H1 (cell line): ENCODE measurements around the gene GREB1. TPM values are rescaled to one million over a fixed set of nuclear protein-coding genes. Genes with fewer than 3 reads are reported as not detected.

Source experiments
- CTCF ChIA-PET: fragments of 300-600 bp; sonication (Branson Sonifier 250); formaldehyde crosslinking; loops from one replicate; lab custom pipeline; 2021; ENCODE audit not compliant: partially characterized antibody; lab: Charles Lee
- POLR2A ChIA-PET: fragments of 300-600 bp; sonication (Branson Sonifier 250); formaldehyde crosslinking; loops from one replicate; lab custom pipeline; 2021; ENCODE audit warnings: inconsistent platforms; ENCODE audit not compliant: partially characterized antibody; lab: Charles Lee
- DNase-seq, 2 experiments: peaks; one replicate each; pipeline versions ENCODE4 v3.0.0 to v3.0.0-alpha.2; 2010 to 2022; ENCODE audit warnings: low spot score in 2 of 2, low read depth in 1 of 2, mixed read lengths in 1 of 2
- FAIRE-seq: peaks from 2 replicates; lab custom pipeline; 2011; peaks lifted over from hg19 to GRCh38; lab: Jason Lieb, UNC
- H2AFZ ChIP-seq: 2 replicates; pipeline ENCODE4 v1.8.1; 2012; ENCODE audit warnings: low read length, inconsistent platforms
- H2AK5ac ChIP-seq: 2 replicates; pipeline ENCODE4 v1.6.1; 2013; ENCODE audit warnings: low read depth, low read length
- H2BK120ac ChIP-seq: replicated peaks from 2 replicates; pipeline ENCODE3; 2013; ENCODE audit warnings: low read depth, low read length, inconsistent platforms
- H2BK12ac ChIP-seq: 2 replicates; pipeline ENCODE4 v1.6.1; 2013; ENCODE audit warnings: low read depth, low read length
- H2BK15ac ChIP-seq: 2 replicates; pipeline ENCODE4 v1.6.1; 2013; ENCODE audit warnings: low read length
- H2BK20ac ChIP-seq: 2 replicates; pipeline ENCODE4 v1.6.1; 2013; ENCODE audit warnings: low read length
- H2BK5ac ChIP-seq: 2 replicates; pipeline ENCODE4 v1.6.1; 2013; ENCODE audit warnings: low read depth, low read length
- H3K14ac ChIP-seq: 2 replicates; pipeline ENCODE4 v1.6.1; 2013; ENCODE audit warnings: inconsistent platforms; ENCODE audit not compliant: insufficient read length
- H3K18ac ChIP-seq: 2 replicates; pipeline ENCODE4 v1.6.1; 2013; ENCODE audit warnings: low read length; ENCODE audit errors: extremely low read depth
- H3K23ac ChIP-seq: 2 replicates; pipeline ENCODE4 v1.6.1; 2013; ENCODE audit warnings: inconsistent platforms; ENCODE audit not compliant: insufficient read length
- H3K23me2 ChIP-seq: 2 replicates; pipeline ENCODE4 v1.6.1; 2013; ENCODE audit warnings: low read depth, low read length
- H3K27ac ChIP-seq: 2 replicates; pipeline ENCODE4 v1.6.1; 2011; ENCODE audit warnings: low read depth, low read length, inconsistent platforms
- H3K27me3 ChIP-seq, 4 experiments: replicated peaks in 1 of 4; 1 replicate in 1 of 4; 2 replicates in 3 of 4; pipeline versions ENCODE4 v1.6.1 to v1.8.1; 2011 to 2013; ENCODE audit warnings: low read length in 3 of 4, mild to moderate bottlenecking in 3 of 4, inconsistent platforms in 2 of 4, mixed read lengths in 2 of 4, moderate library complexity in 1 of 4; ENCODE audit not compliant: control insufficient read depth in 3 of 4, insufficient read depth in 3 of 4; ENCODE audit errors: extremely low read depth in 1 of 4
- H3K36me3 ChIP-seq, 4 experiments: 2 replicates each; pipeline versions ENCODE4 v1.6.1 to v1.8.1; 2011 to 2013; ENCODE audit warnings: mild to moderate bottlenecking in 4 of 4, low read length in 3 of 4, moderate library complexity in 2 of 4, control low read depth in 1 of 4, inconsistent platforms in 1 of 4; ENCODE audit not compliant: insufficient read depth in 4 of 4, control insufficient read depth in 2 of 4
- H3K4ac ChIP-seq: replicated peaks from 2 replicates; pipeline ENCODE3; 2013; ENCODE audit warnings: low read length, low read depth, mixed read lengths, inconsistent platforms; ENCODE audit not compliant: insufficient read length
- H3K4me1 ChIP-seq, 4 experiments: replicated peaks in 1 of 4; 1 replicate in 1 of 4; 2 replicates in 3 of 4; pipeline versions ENCODE4 v1.6.1 to v1.8.1; 2011 to 2013; ENCODE audit warnings: low read length in 3 of 4, inconsistent platforms in 2 of 4, mixed read lengths in 1 of 4; ENCODE audit not compliant: insufficient read depth in 4 of 4, control insufficient read depth in 3 of 4
- H3K4me2 ChIP-seq, 2 experiments: 2 replicates each; pipeline versions ENCODE4 v1.6.1 to v1.8.1; 2011 to 2013; ENCODE audit warnings: low read depth in 2 of 2, low read length in 2 of 2, control low read depth in 1 of 2, inconsistent platforms in 1 of 2, mild to moderate bottlenecking in 1 of 2; ENCODE audit not compliant: insufficient read depth in 1 of 2
- H3K4me3 ChIP-seq, 4 experiments: fragments of 200-600, 300-600 bp in 1 of 4; sonication (generic), shearing (Covaris generic), sonication (Bioruptor Twin) in 1 of 4; 2 replicates each; pipeline versions ENCODE4 v1.5.1 to v1.8.1; 2011 to 2016; ENCODE audit warnings: low read length in 4 of 4, low read depth in 3 of 4, control low read depth in 2 of 4, inconsistent platforms in 2 of 4, mild to moderate bottlenecking in 2 of 4, mixed read lengths in 1 of 4, moderate library complexity in 1 of 4; ENCODE audit not compliant: insufficient read depth in 2 of 4; ENCODE audit errors: extremely low read depth in 1 of 4
- H3K56ac ChIP-seq: replicated peaks from 2 replicates; pipeline ENCODE3; 2013; ENCODE audit warnings: low read depth, mild to moderate bottlenecking, mixed read lengths, low read length, inconsistent platforms; ENCODE audit not compliant: insufficient read length
- H3K79me1 ChIP-seq: 2 replicates; pipeline ENCODE4 v1.6.1; 2013; ENCODE audit warnings: low read depth, low read length, control low read depth
- H3K79me2 ChIP-seq, 2 experiments: 2 replicates each; pipeline versions ENCODE4 v1.6.1 to v1.8.1; 2012 to 2013; ENCODE audit warnings: low read length in 2 of 2, mild to moderate bottlenecking in 2 of 2, inconsistent platforms in 1 of 2; ENCODE audit not compliant: insufficient read depth in 2 of 2, control insufficient read depth in 1 of 2
- H3K9ac ChIP-seq, 4 experiments: replicated peaks in 1 of 4; 1 replicate in 1 of 4; 2 replicates in 3 of 4; pipeline versions ENCODE4 v1.6.1 to v1.8.1; 2011 to 2013; ENCODE audit warnings: low read depth in 3 of 4, low read length in 3 of 4, control low read depth in 2 of 4, mild to moderate bottlenecking in 2 of 4, moderate library complexity in 2 of 4, inconsistent platforms in 1 of 4; ENCODE audit errors: extremely low read depth in 1 of 4
- H3K9me3 ChIP-seq, 2 experiments: 2 replicates each; pipeline versions ENCODE4 v1.6.1 to v1.8.1; 2012 to 2013; ENCODE audit warnings: mild to moderate bottlenecking in 2 of 2, moderate library complexity in 2 of 2, control low read depth in 1 of 2, inconsistent platforms in 1 of 2, low read depth in 1 of 2, low read length in 1 of 2, mixed read lengths in 1 of 2; ENCODE audit not compliant: insufficient read depth in 2 of 2
- H4K20me1 ChIP-seq, 2 experiments: replicated peaks in 1 of 2; 2 replicates each; pipeline versions ENCODE3 to v1.8.1; 2011 to 2013; ENCODE audit warnings: inconsistent platforms in 2 of 2, low read length in 2 of 2, mild to moderate bottlenecking in 1 of 2; ENCODE audit not compliant: insufficient read depth in 2 of 2, control insufficient read depth in 1 of 2
- H4K5ac ChIP-seq: 2 replicates; pipeline ENCODE4 v1.6.1; 2013; ENCODE audit warnings: low read length, low read depth, mixed read lengths, inconsistent platforms; ENCODE audit not compliant: insufficient read length
- H4K8ac ChIP-seq: 2 replicates; pipeline ENCODE4 v1.8.0; 2013; ENCODE audit warnings: mild to moderate bottlenecking, moderate library complexity, low read length, inconsistent platforms; ENCODE audit not compliant: insufficient read depth; ENCODE audit errors: extremely low read depth
- H4K91ac ChIP-seq: replicated peaks from 2 replicates; pipeline ENCODE3; 2013; ENCODE audit warnings: low read length, mixed read lengths, inconsistent platforms; ENCODE audit not compliant: insufficient read length
- BRCA1 ChIP-seq: IDR thresholded peaks from 2 replicates; pipeline ENCODE4 v1.6.1; 2012; ENCODE audit warnings: low read depth, low read length, improper control_type of control experiment
- TBP ChIP-seq: IDR thresholded peaks from 2 replicates; pipeline ENCODE4 v1.6.1; 2011; ENCODE audit warnings: low read depth, low read length, improper control_type of control experiment
- WGBS, 2 experiments: shearing (Covaris generic) in 1 of 2; methylation state at CpG; one replicate each; pipeline versions ENCODE4 v1.1.6 to v1.1.7; 2013 to 2015; ENCODE audit warnings: low lambda C conversion rate in 2 of 2, mixed read lengths in 2 of 2, inconsistent platforms in 1 of 2, low coverage in 1 of 2, missing lambda C conversion rate in 1 of 2; ENCODE audit not compliant: insufficient replicate concordance in 2 of 2, insufficient coverage in 1 of 2, insufficient read length in 1 of 2; ENCODE audit errors: extremely low coverage in 1 of 2, missing lambda C conversion rate in 1 of 2; 5-methylcytosine and 5-hydroxymethylcytosine counted together
- polyA plus RNA-seq, 7 experiments: library from polyadenylated mRNA; depleted of rRNA in 3 of 7; stranded (reverse) in 5 of 7; unstranded in 2 of 7; fragments of >200 nt in 5 of 7; fragments of 200-250 nt in 2 of 7; gene quantifications; 1 replicate in 5 of 7; 2 replicates in 1 of 7; 4 replicates in 1 of 7; pipeline versions ENCODE4 v1.2.1 to v1.2.3, GENCODE V29; 2011 to 2013; ENCODE audit warnings: missing spikeins in 2 of 7, mixed read lengths in 2 of 7
- total RNA-seq: library from RNA; stranded (reverse); fragmentation: NEBNext Ultra II Directional; extraction: Animal tissue kit (Norgen Biotek cat#: 25700); gene quantifications from 2 replicates; pipeline ENCODE4 v1.2.1, GENCODE V29; 2021

Gene GREB1
- total and polyA plus RNA-seq, 2 of the 8 experiments (the other 6 are each of a cell fraction or from before 2014, with no cell fraction given) = 7.9 to 43.4 TPM

DNA sequence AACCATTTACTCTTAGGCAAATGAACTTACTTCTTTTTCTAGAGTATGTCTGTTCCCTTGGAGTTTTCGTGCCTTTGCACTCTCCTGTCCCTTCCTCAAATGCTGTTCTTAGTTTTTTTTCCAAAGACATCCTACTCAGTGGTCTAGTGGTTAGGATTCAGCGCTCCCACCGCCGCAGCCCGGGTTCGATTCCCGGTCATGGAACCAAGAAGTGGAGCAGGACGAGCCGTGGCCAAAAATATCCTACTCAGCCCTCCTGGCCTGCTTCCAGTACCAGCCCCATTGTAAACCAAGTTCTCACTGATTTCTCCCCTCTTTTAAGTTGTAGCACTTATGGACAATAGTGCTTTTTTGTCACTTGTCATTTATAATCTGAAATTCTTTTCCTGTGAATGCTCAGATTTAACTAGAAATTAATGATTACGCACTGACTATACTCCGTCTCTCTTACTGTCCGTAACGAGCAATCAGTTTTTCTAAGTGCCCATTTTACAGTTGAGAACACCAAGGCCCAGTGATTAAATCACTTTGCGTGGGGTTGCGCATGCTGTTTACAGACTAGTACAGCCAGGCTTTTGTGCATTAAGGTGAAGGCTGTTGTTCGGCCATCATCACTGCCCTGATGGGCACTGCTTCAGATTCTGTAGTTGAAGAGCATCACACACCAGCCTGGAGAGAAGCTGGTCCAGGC, 17.9 kb downstream of the GREB1 start:
- FAIRE-seq (no peak), DNase-seq (no peak)
- H3K79me2 ChIP-seq = peaks cover 4 to 9% of the 10 kb centered on the region in 2 experiments; a peak in 2 of 4 replicates
- H4K5ac ChIP-seq = no peak overlapping the region
- no peak overlapping the region for H3K27ac ChIP-seq
- CTCF ChIA-PET = interaction anchor here (1.1 to 22.6 kb wide), 6 partner anchors 18 to 131 kb away, joined by 3 to 377 read pairs (median 15); partner anchors contain the start of gene GREB1
- H4K20me1 ChIP-seq = peaks cover 0 to 2% of the 10 kb centered on the region in 2 experiments
- H3K36me3 ChIP-seq = no peaks in the 10 kb centered on the region
- H3K23me2 ChIP-seq = no peaks in the 10 kb centered on the region
- no peaks in the 10 kb centered on the region for H3K27me3 ChIP-seq
- no peak overlapping the region for H3K18ac ChIP-seq
- no peak overlapping the region for H3K4me2 ChIP-seq
- H2BK12ac ChIP-seq = no peak overlapping the region
- no peak overlapping the region for H2AFZ ChIP-seq
- H3K4me3 ChIP-seq = no peak overlapping the region
- H3K79me1 ChIP-seq = peaks cover 9% of the 10 kb centered on the region
- H3K4ac ChIP-seq = no peak overlapping the region
- H2BK5ac ChIP-seq = no peak overlapping the region
- H3K23ac ChIP-seq = no peak overlapping the region
- WGBS, 2 experiments = 89% methylated on average over 16 of the region's 16 CpGs; no CpG with 5 or more reads in 1 of the 2 experiments
- H3K4me1 ChIP-seq = peaks cover 2 to 10% (median 6%) of the 10 kb centered on the region in 4 experiments
- POLR2A ChIA-PET = no interaction called here
- no peak overlapping the region for H4K91ac ChIP-seq
- H4K8ac ChIP-seq = no peak overlapping the region
- H3K56ac ChIP-seq = no peak overlapping the region
- H2BK20ac ChIP-seq = no peak overlapping the region
- no peak overlapping the region for H2BK15ac ChIP-seq
- H3K9me3 ChIP-seq = no peaks in the 10 kb centered on the region
- H2AK5ac ChIP-seq = no peak overlapping the region
- H3K14ac ChIP-seq = no peak overlapping the region
- no peak overlapping the region for H3K9ac ChIP-seq
- no peak overlapping the region for H2BK120ac ChIP-seq
- peak; percentile 49; the same call in 1 of the 2 replicates for TF ChIP-seq TBP
- no peak for TF ChIP-seq BRCA1
